Uterine smooth muscle cell (primary cell): Measurements from ENCODE around the gene ST6GALNAC6. TPM values are rescaled to one million over a fixed set of nuclear protein-coding genes. Genes with fewer than 3 reads are reported as not detected.

Experiments used
- total RNA-seq: library from RNA; depleted of rRNA; stranded (reverse); fragments of >200 nt; gene quantifications from 2 replicates; pipeline ENCODE4 v1.2.3, GENCODE V29; 2014

Gene ST6GALNAC6
- 26.1 and 29.6 TPM in 2 replicates for total RNA-seq

GRCh38 chr9:127899128-127899943 lies at the start of gene ST6GALNAC6:
ST6GALNAC6 (minus strand) TSS chr9:127899603; CDS start chr9:127897981, 1,622 bp downstream.

DNA sequence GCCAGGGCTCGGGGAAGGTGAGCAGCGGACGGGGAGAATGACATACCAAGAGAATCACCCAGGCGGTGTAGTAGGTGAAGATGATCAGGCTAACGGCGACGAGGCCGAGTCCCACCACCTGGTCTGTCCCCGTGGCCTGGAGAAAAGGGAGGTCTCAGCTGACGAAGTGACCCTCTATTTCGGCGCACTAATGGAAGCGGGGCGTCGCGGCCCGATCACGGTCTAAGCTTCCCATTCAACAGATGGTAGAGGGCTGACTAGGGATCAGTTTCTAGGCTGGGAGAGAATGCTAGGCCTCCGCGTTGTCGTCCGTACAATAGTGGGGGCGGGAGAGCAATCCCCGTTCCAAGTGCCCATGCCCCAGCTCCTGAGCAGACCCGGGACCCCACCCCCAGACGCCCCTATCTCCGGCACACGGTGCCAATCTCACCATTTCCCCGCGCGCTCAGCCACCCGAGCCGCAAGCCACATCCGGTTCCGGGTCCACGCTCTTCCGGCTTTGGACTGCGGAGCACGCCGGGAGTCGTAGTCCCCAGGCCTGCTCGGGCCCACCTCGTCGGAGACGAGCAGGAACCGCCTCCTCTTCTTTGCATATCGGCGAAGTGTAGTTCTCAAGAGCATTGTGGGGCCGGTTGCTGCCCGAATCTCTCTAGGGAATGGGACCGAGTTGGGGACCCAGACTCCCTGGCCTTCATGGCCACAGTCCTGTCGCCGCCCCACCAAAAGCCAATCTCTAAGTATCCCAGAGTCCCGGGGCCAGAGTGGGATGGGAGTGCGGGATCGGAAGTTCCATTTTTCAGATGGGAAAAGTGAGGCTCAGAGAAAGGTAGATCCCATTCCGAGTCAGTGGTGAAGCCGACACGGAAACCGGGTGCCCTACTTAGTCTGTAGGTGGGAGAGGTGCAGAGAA lies 38.2 kb upstream of the ST6GALNAC6 start, which contains the start of gene DPM2:
DPM2 (minus strand) TSS at position 467 of the 910 bp plus-strand sequence; CDS start at position 433, 34 bp downstream.

DNA sequence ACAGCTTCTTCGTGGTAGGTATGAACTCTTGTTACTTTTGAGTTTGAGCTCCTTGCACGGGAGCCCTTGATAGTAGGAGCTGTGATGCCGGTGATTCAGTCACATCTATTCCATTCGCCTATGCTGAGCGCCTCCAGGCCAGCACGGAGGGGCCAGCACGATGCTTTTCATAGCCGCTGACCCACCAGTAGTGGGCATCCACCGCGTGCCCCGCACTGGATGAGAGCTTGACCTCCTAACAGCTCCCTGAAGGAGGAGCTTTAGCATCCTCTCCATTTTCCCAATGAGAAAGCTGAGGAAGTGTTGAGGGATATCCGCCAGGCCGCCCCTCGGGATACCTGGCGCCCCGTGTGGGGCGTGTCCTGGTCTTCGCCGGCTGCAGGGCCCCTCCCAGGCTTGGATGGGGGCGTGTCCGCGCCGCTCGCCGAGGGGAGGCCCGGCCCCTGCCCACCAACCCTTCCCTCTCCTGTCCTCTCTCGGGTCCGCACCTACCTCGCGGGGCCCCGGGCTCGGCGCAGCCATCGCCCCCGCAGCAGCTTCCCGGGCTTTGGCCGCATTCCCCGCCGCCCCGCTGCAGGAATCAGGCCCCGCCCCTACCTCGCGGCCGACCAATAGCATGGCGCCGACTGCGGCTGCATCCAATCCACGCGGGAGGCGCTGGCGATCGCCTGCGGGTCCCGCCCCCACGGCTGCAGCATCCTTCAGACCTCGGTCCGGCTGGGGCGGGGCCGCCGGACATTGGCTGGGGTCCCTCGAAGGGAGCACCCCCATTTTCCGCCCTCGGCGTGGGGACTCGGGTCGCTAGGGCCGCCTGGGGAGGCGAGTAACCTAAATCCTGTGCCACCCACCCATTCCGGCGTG lies 31.1 kb upstream of the ST6GALNAC6 start, which contains the start of gene PIP5KL1:
PIP5KL1 (minus strand) TSS at position 547 of the 861 bp plus-strand sequence; CDS start at position 522, 25 bp downstream.

DNA sequence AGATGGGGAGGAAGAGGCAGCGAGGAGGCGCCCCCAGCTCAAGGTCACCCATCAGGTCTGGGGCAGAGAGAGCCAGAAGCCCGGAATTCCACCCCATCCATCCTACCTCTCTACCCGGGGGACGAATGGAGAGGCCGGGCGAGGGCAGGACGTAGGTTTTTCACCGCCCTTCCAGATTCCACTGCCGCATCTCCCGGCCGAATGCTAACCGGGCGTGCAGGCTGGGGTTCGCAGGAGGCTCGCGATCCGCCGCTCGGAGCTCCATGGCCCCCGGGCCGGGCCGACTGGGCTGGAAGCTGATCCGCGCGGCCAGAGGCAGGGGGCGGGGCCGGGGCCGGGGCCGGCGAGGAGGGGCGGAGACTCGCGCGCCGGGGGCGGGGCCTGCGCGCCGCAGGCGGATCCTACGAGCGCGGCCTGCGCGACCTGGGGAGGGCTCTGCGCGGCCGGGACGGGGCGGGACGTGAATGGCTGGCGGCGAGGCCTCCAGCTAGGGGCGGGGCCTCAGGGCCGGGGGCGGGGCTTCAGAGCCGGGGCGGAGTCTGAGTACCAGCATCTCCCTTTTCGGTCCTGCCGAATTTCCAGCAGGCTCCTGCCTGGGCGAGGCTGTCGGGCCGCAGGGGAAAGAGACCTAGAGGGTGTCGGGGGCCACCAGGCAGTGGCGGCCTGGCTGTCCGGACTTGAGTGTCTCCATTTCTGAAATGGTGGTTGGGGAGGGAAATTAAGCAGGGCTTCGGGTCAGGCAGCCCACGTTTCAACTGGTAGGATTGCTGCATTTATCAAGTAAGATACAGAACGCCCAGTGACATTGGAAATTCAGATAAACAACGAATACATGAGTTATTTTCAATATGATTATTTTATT lies 17.5 kb upstream of the ST6GALNAC6 start, which contains the start of gene ST6GALNAC4:
ST6GALNAC4 (minus strand) TSS at position 322 of the 862 bp plus-strand sequence. CDS start 622 bp downstream, outside the sequence.

GRCh38 chr9:127877566-127877998 lies 21.8 kb downstream of the ST6GALNAC6 start, which contains the start of gene AK1:
AK1 (minus strand) TSS chr9:127877675; CDS start chr9:127874617, 3,058 bp downstream.

DNA sequence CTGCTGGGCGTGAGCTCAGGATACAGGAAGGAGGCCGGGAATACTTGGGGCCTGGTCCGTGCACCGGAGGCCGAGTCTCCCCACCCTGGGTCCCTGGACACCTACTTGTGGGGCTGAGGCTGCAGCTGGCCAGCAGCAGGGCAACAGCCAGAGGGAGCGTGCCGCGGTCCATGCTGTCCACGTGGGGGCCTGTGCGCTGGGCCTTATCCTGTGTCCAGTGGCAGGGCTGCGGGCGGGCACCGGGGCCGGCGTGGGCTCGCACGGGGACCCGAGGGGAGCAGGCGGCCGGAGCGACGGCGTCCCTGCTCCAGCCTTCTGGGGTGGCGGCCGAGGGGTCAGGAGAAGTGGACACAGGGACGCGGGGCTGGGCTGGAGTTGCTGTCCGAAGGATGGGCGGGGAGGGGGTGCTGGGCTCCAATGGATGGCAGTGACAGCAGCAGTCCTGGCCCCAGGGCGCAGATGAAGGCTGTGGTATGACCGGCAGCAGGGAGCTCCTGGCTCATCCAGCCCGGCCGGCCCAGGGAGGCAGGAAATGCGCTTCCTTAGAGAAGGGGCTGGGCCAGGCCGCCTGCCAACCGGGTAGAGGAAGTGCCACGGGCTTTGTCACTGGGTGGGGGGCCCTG lies 45.1 kb downstream of the ST6GALNAC6 start, which contains the start of gene ENG:
ENG (minus strand) TSS at position 475 of the 623 bp plus-strand sequence; CDS start at position 172, 303 bp downstream.

Other genes starting within 250 kb of the ST6GALNAC6 start
- under 0.01 TPM in 1 of 2 replicates, not detected in the other for gene CFAP157, start 192.6 kb downstream of the ST6GALNAC6 start, total RNA-seq
- 19.7 and 21.7 TPM in 2 replicates for gene PTRH1, start 183.9 kb downstream of the ST6GALNAC6 start, total RNA-seq
- gene TTC16, start 183.5 kb downstream of the ST6GALNAC6 start, total RNA-seq, result 0.11 TPM in 1 of 2 replicates, not detected in the other
- gene TOR2A, start 164.3 kb downstream of the ST6GALNAC6 start, total RNA-seq, result 2.6 and 2.7 TPM in 2 replicates
- 0.11 and 0.25 TPM in 2 replicates for gene SH2D3C, start 120.9 kb downstream of the ST6GALNAC6 start, total RNA-seq
- gene CDK9, start 113.6 kb downstream of the ST6GALNAC6 start, total RNA-seq, result 44.3 and 46.0 TPM in 2 replicates
- gene FPGS, start 96.7 kb downstream of the ST6GALNAC6 start, total RNA-seq, result 62.2 and 69.2 TPM in 2 replicates
- 5.8 and 7.1 TPM in 2 replicates for gene ENG, start 44.9 kb downstream of the ST6GALNAC6 start, total RNA-seq
- gene AK1, start 21.9 kb downstream of the ST6GALNAC6 start, total RNA-seq, result 15.1 and 15.2 TPM in 2 replicates
- 19.5 and 21.9 TPM in 2 replicates for gene ST6GALNAC4, start 17.4 kb upstream of the ST6GALNAC6 start, total RNA-seq
- 1.2 and 3.1 TPM in 2 replicates for gene PIP5KL1, start 31.2 kb upstream of the ST6GALNAC6 start, total RNA-seq
- 13.0 and 14.3 TPM in 2 replicates for gene DPM2, start 38.3 kb upstream of the ST6GALNAC6 start, total RNA-seq
- gene EEIG1, start 81.4 kb upstream of the ST6GALNAC6 start, total RNA-seq, result 10.2 and 15.0 TPM in 2 replicates
- gene NAIF1, start 167.7 kb upstream of the ST6GALNAC6 start, total RNA-seq, result 10.5 and 11.1 TPM in 2 replicates
- 49.7 and 55.6 TPM in 2 replicates for gene SLC25A25, start 168.6 kb upstream of the ST6GALNAC6 start, total RNA-seq
- gene PTGES2, start 228.1 kb upstream of the ST6GALNAC6 start, total RNA-seq, result 55.0 and 82.1 TPM in 2 replicates
- gene LCN2, start 249.8 kb upstream of the ST6GALNAC6 start, total RNA-seq, result not detected in 2 replicates